ENCODE results near the gene PCSK5. TPM values are rescaled to one million over a fixed set of nuclear protein-coding genes. Genes with fewer than 3 reads are reported as not detected.

The PCSK5 gene
- total and polyA plus RNA-seq, 2 donors (not counting 3 experiments of a cell fraction or from before 2014, with no cell fraction given), result 2.6 to 4.8 TPM

GRCh38 chr9:76107482-76107881 lies 217.0 kb downstream of the PCSK5 start:
- POLR2A ChIA-PET, result no interaction called here
- FAIRE-seq, result no peak
- dilution Hi-C loops (cut with MboI; ENCODE audit: extremely low pct_ligation_motif_present, low sequenced_read_pairs), result no loop called here

More at GRCh38 chr9:76107482-76107881, 217.0 kb downstream of the PCSK5 start:
- no peak for DNase-seq (ENCODE audit: low read depth, low spot score)
- no peak overlapping the region for H3K9ac ChIP-seq (replicated peaks; ENCODE audit: extremely low read depth, insufficient read depth, low read length)
- no peak overlapping the region for H3K27ac ChIP-seq (ENCODE audit: insufficient read depth, low read depth, low read length)
- no peaks in the 10 kb centered on the region for H3K27me3 ChIP-seq (ENCODE audit: control insufficient read depth in 2 of 2, insufficient read depth in 2 of 2, low read length in 2 of 2)
- H3K4me3 ChIP-seq (replicated peaks in 1 of 3; ENCODE audit: insufficient read depth in 1 of 3, low read depth in 1 of 3, low read length in 3 of 3), result no peak overlapping the region
- H3K4me2 ChIP-seq (ENCODE audit: insufficient read depth, low read length), result no peak overlapping the region
- intact Hi-C loops (cut with micrococcal nuclease), result no loop called here
- no peaks in the 10 kb centered on the region for H3K36me3 ChIP-seq (ENCODE audit: control insufficient read depth in 2 of 2, extremely low read depth in 1 of 2, insufficient read depth in 2 of 2, low read length in 2 of 2)
- H3K9me1 ChIP-seq (replicated peaks; ENCODE audit: control insufficient read depth, extremely low read depth, insufficient read depth, low read length), result no peaks in the 10 kb centered on the region
- no peaks in the 10 kb centered on the region for H3K4me1 ChIP-seq (ENCODE audit: control insufficient read depth, extremely low read depth, insufficient read depth, low read length)
- no TSS peak for BruUV-seq (replicated peaks)
- H4K20me1 ChIP-seq (replicated peaks; ENCODE audit: control insufficient read depth, extremely low read depth, insufficient read depth, low read length), result no peaks in the 10 kb centered on the region
- CTCF ChIA-PET, result no interaction called here
- TF ChIP-seq GATA2 (IDR thresholded peaks at IDR 0.05; ENCODE audit: insufficient read depth, insufficient read length, low read depth, low read length), result no peak
- TF ChIP-seq CTCF (IDR thresholded peaks at IDR 0.05; ENCODE audit: extremely low read depth in 1 of 2, insufficient read depth in 1 of 2, low read depth in 1 of 2, low read length in 2 of 2), result no peak
- TF ChIP-seq FOS (IDR thresholded peaks at IDR 0.05; ENCODE audit: borderline replicate concordance, insufficient read depth, low read length), result no peak
- no peak for TF ChIP-seq JUN (IDR thresholded peaks at IDR 0.05; ENCODE audit: borderline replicate concordance, insufficient read depth, insufficient read length, low read depth)
- no peak for TF ChIP-seq MAX (IDR thresholded peaks at IDR 0.05; ENCODE audit: insufficient read depth, insufficient read length)
- no peak for TF ChIP-seq MYC (IDR thresholded peaks at IDR 0.05; ENCODE audit: low read depth, low read length)
- TF ChIP-seq POLR2AphosphoS5 (IDR thresholded peaks at IDR 0.05; ENCODE audit: insufficient read depth, low read depth, low read length), result no peak
- TF ChIP-seq POLR2A (IDR thresholded peaks at IDR 0.05; ENCODE audit: low read depth, low read length), result no peak
- no peaks in the 10 kb centered on the region for H3K9me3 ChIP-seq (replicated peaks; ENCODE audit: control insufficient read depth, insufficient read depth, low read length)
- H2AFZ ChIP-seq (ENCODE audit: low read depth, low read length), result no peak overlapping the region
- no peaks in the 10 kb centered on the region for H3K79me2 ChIP-seq (ENCODE audit: control insufficient read depth, insufficient read depth, low read length)
